HG03442 (cell line): ENCODE data around the gene ADAMTSL2.

Experiments used
- ATAC-seq: cut with Tn5 transposase; IDR thresholded peaks from one replicate; pipeline ENCODE4 v1.9.1; 2021; ENCODE audit warnings: mild to moderate bottlenecking, moderate library complexity; ENCODE audit not compliant: unreplicated experiment

Gene ADAMTSL2

DNA sequence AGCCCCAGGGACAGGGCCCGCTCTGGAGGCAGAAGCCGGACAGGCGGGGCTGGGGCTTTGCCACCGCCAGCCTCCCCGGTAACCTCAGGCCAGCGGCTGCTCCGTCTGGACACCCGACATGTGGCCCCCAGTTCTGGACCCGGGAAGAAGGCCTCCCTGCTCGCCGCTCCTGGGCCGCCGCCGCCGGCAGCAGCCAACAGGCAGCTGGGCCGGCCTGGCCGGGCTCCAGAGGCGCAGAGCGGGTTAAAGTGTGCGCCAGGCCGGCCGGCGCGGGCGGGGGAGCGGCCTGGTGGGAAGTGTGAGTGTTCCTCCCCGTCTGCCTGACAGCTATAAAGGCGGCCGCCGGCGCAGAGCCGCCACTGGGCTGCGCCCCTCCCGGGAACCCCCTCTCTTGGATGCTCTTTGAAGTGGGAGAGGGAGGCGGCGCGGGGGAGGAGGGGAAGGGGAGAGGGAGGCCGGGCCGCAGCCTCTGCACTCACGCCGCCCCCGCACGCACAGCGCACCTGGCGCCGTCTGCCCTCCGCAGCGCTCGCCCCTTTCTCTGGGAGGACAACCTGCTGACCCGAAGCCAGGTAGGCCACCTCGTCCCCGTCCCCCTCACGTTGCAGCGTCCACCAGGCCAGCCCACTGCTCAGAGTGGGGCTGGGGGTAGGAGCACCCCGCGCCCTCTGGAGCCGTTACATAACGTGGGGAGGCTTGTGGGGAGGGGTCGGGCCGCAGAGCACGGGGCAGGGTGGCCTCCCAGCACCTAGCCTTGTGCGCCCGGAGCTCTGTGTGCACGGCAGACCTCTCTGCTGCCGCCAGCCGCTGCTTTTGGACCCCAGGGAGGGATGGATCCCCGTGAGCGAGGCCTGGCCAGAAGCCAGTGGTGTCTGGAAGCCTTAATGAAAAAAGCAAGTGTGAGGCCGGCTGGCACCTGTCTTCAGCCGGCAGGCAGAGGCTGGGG, at the start of gene ADAMTSL2:
TSS of gene ADAMTSL2 (plus strand) at position 359 of the 946 bp plus-strand sequence. CDS start 2,009 bp downstream, outside the sequence.
- no peak for ATAC-seq

DNA sequence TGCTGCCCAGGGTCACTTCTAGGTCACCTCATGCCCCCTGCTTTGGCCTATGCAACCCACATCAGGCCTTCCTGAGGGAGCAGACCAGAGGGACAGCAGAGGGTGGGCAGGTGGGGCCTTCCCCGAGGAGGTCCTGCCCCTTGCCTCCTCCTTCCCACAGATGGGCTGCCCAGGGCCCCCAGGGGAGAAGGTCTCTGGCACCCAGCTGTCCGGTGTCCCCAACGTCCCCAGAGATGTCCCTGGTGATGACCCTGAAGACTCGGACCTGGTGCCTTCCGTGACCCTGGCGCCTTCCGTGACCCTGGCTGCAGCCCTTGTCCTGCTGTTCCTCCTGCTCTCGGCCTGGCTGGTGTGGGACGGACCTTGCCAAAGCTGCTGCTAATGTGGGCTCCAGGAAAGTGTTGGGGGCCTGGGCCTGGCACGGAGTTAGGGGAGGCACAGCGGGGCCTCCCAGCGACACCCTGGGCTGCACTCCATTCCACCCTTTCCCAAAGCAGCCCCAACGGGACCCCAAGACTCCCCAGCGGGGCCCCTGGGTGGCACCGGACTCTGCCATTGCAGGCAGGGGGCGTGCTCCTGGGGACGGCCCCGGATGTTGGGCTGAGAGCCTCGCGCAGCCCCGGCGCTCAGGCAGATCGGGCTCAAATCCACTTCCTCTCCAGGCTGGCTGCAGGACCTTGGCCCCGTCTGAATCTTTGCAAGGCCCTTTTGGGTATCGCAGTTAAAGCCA, 48.8 kb upstream of the ADAMTSL2 start:
- ATAC-seq = peak; percentile 8

DNA sequence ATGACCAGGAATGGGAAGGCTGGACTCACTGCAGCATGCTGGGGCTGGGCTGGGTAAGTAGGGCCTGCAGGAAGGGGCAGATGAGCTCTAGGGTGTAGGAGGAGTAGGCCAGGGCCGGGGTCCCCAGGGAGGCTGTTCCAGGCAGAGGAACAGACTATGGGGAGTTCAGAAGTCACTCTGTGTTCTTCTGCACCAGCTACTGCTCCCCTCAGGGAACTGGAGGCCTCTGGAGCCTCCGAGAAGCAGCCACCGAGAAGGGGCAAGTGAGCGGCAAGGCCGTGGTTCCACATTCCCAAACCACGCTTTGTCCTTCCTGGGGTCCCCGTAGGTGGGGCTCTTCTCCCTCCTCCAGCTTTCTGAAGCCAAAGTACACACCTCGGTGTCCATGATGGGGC, 47.2 kb upstream of the ADAMTSL2 start:
- no peak for ATAC-seq

DNA sequence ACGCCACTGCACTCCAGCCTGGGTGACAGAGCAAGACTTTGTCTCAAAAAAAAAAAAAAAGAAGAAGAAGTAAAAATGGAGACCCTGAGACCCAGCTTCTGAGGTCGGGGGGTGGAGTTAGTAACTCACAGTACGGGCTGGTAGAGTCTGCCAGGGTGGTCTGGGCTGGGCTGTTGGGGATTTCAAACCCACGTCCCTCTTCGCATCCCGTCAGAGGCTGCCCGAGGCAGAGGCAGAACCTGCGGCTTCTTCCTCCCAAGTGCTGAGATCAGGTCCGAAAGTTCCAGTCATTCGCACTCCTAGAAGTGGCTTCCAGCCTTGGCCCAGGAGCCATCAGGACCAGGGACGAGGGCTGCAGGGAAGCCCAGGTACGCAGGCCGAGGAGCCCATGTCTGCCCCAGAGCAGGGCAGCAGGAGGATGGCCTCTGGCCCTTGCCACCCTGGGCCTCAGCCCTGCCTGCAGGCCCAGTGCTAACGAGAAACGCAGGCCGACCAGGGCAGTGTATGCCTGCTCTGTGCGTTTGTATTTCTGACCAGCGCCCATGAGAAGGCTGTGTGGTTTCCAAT, 45.7 kb upstream of the ADAMTSL2 start:
- ATAC-seq = no peak

DNA sequence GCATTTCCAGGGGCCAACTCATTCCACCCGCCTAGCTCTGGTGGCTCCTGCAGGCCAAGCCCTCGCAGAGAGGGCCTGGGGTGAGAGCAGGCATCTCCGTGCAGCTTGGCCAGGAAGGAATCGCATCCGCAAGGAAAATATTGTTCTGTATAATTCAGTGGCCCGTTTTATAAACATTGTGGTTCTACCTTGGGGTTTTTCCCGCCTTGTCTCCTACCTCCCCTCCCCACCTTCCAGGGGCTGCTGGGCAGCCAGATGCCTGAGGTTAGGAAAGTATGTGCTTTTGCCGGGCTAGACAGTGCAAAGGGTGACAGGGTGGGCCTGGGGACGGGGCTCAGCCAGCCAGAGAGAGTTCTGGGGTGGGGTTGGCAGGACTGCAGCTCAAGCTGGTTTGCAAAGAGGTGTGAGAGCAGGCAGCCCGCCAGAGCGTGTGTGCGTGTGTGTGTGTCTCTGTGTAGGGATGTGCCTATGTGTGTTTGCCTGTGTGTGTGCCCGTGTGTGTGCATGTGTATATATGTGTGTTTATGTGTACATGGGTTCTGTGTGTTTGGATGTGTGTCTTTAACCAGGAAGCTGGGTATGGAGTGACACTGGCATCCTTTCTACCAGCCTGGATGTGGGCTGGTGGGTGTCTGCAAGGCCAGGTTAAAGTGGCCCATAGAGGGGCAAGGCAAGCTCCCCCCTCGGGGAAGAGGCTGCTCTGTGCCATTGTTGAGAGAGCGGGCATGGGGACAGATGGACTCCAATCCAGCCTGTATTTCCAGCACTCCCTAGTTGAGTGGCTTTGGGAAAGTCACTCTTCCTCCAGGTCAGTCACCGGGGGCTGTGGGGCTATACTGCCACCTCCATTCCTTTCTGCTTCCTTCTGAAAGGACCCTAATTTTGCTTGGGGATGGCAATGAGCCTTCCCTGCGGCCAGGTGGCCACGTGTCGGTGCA, 45.0 kb upstream of the ADAMTSL2 start:
- no peak for ATAC-seq

DNA sequence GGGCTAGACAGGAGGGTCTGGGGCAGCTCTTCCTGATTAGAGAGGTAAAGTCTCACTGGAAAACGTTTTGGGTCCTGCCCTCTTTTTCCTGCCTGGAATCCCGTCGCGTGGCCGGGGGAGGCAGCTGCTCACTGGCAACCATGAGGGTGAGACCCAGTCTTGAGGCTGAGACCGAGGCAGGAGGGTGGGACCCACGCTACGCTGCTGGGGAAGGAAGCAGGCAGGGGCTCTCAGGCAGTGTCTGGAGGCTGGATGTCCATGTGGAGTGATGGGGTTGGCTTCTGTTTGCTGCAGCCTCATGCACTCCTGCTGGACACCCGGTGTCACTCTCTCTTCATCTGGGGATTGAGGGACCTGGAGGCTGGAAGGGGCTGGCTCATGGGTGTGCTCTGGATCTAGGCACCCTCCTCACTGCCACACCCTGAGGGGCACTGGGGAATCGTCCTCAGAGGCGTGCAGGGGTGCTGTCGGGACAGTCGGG, 44.3 kb upstream of the ADAMTSL2 start:
- no peak for ATAC-seq

DNA sequence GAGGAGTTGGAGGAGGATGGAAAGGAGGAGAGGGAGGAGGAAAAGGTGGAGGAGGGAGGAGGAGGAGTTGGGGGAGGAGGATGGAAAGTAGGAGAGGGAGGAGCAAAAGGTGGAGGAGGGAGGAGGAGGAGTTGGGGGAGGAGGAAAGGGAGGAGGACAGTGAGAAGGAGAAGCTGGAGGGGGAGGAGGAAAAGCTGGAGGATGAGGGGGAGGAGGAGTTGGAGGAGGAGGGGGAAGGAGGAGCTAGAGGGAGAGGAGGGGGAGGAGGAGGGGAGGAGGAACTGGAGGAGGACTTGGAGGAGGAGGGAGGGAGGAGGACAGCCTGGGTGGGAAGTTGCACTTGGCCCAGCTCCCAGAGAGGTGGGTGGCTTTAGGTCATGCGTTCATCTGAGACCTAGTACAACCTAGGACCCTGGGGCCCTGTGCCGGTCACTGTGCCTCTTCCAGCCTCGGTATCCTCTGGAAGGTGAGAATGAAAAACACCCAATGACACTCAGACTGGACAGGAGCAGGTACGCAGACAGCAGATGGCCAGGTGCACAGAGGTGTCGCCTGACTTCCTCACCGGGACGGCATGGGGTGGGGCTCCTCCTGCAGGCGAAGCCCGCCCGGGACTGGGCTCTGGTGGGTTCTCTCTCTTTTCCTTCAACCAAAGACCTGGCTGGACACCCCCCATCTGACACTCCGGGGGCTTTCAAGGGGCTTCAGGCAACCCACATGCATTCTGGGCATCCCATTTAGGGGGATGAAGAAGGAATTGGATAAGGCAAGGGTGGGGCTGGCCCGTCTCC, 43.4 kb upstream of the ADAMTSL2 start:
- ATAC-seq = no peak

DNA sequence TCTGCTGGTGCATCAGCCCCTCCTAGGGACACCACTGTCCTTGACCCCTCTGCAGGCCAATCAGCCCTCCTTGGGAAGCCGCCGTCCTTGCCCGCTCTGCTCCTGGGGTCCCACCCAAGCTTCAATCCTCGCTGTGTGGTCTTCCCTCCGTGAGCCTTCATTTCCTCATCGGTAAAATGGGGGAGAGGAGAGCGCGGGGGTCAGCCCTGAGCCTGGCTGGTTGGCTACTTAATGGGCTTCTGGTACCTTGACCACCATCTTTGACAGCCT, 42.9 kb upstream of the ADAMTSL2 start:
- no peak for ATAC-seq

DNA sequence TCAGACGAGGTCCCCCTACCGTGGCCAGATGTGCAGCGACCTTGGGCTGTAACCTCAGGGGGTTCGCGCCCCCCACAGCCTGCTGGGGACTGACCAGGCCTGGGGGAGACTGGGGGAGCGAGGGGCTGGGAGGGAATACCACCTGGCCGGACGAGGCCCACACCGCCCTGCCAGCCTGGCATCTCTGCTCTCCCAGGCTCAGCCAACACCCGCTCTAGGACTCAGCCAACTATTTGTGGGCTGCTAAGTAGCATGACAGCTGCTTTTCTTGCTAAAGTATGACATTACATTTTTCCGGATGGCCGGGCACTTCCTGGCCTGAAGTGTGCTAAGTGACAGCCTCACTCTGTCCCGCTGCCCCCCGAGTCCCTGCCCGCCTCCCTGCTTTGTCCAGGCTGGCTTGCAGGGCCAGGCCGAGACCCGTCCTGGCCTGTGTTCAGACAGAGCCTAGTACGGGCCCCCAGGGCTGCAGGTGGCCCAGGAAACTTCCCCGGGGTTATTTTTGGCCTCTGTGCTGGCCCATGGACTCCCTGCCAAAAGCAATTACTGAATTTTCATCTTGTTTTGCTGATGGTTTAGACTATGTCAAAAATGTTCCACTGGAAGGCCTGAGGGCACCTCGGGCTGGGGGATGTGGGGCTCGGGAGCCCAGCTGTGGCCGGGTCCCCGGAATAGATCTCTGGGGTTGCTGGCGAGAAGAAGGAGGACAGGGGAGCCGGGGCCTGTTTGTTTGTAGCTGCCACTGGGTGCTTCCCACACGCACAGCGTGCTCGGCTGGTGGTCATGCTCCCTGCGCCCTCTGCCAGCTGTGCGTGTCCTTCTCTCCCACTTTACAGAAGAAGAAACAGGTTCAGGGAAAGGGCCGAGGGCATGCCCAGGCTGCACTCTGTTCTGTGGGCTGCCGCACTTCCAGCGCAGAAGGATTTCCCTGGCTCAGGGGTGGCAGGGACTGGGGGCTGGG, 42.2 kb upstream of the ADAMTSL2 start:
- no peak for ATAC-seq

DNA sequence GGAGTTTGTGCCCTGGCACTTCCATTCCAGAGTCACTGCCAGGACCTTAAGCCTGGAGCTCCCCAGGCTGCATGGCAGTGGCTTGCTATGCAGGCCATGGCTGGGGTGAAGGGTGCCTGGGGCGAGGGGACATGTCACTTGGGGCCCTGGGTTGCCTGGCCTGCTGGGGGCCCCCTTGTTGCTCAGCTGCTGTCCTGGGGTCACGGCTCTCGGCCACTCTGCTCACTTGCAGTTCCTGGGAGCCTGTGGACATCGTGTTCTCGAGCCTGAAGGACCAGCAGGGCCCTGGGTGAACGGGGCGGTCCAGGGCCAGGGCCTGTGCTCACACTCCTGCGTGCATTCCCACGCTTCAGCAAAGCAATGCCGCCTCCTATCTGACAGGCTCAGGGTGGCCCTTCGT, 41.1 kb upstream of the ADAMTSL2 start:
- no peak for ATAC-seq

DNA sequence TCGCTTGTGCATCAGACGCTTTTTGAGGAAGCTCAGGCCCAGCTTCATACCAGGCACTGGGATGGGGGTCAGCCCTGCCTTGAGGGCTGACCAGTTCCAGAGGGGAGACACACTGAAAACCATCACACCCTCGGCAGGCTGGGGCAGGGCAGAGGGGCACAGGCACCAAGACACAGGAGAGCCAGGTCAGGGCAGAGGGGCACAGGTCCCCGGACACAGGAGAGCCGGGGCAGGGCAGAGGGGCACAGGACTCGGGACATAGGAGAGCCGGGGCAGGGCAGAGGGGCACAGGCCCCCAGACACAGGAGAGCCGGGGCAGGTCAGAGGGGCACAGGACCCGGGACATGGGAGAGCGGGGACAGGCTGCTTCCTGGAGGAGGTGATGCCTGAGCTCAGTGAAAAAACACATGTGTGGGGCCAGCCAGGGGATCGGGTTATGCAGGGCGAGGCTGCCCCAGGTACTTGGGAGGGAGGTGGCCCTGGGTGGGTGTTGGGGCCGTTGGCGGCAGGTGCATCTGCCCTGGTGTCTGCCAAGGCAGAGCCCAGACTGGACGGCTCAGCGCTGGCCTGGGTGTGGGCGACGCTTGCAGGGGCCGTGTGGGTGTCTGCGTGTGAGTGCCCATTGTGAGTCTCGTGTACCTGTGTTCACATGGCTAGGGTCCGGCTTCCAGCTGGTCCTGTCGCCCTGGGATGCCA, 40.5 kb upstream of the ADAMTSL2 start:
- no peak for ATAC-seq

DNA sequence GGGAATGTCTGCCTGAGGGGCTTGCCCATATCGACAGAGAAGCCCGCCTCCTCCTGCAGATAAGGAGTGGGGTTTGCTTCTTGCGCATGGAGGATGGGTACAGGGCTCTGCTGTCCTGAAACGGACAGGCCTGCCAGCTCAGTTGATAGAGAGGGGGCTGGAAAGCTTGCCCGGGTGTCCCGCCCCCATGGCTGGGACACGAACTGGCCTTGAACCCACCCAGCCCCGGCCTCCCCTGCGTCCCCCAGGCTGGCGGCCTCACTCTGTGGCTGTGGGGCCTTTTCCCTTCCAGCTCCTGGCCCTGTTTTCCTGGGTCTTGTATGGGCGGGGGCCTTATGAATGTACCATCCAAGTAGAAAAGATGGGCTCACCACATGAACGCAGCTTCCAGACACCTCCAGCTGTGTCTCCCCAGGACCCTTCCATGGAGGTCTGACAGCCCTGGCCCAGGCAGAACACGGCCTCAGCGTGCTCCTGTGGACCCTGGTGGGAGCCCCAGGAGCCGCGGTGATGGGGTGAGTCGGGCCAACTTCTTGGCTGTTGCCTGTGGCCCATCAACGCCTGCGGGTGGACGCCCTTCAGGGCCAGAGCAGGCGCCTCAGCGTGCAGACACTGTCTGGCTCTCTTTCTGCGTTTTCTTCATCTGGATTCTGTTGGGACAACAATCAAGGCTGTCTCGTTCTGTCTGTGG, 39.7 kb upstream of the ADAMTSL2 start:
- no peak for ATAC-seq

DNA sequence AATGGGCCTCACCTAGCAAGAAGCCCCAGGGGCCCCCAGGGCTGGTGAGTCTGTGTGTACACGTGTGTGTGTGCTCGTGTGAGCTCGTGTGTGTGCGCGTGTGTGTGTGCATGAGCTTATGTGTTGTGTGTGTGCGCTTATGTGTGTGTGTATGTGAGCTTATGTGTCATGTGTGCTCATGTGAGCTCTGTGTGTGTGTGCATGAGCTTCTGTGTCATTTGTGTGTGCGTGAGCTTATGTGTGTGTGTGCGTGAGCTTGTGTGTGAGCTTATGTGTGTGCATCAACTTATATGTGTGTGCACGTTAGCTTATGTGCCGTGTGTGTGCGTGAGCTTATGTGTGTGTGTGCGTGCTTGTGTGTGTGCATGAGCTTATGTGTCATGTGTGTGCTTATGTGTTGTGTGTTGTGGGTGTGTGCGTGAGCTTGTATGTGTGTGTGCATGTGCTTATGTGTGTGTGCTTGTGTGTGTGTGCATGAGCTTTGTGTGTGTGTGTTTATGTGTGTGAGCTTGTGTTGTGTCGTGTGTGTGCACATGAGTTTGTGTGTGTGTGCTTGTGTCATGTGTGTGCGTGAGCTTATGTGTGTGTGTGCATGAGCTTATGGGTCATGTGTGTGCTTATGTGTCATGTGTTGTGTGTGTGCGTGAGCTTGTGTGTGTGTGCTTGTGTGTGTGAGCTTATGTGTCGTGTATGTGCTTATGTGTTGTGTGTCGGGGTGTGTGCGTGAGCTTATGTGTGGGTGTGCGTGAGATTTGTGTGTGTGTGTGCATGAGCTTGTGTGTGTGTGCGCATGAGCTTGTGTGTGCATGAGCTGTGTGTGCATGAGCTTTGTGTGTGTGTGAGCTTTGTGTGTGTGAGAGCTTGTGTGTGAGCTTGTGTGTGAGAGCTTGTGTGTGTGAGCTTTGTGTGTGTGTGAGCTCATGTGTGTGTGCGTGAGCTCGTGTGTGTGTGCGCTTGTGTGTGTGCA, 38.9 kb upstream of the ADAMTSL2 start:
- ATAC-seq = no peak

DNA sequence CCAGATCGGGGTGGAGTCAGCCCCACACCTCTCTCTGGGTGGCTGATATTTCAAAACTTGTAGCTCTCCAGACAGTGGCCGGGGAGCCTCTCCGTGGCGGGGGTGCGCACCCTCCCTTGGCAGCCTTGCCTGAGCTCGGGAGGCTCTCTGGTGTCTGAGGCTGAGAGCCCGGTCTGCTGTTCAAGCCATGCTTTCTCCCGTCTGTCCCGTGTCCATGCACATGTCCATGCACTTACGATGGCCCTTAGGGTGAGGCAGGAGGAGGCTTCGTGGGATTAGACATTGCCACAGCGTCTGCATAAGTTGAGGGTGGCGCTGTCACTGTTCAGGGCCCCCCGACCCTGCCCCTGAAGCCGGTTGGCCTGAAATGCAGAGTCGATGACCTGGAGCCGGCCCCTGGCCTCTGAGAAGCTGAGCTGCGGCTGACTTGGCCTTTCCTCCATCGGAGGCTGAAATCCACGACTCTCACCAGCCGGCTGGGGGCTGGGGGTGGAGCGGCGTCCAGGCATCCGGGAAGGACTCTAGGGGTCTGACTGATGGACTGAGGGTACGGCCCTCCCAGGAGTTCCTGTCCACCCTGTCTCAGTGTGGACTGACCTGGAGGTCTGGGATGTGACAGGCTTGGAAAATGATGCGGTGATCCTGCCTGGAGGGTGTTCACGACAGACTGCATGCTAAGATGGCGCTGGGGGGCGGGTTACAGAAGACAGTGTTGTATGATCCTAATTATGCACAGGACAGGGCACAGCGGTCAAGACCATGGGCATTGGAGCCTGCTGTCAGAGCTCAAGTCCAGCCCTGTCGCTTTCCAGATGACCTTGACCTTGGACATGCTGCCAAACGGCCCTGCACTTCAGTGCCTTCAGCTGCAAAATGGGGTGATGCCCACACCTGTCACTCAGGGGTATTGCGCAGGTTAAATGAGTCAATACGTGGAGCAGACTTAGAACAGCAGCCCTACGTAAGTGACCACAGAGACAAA, 37.4 kb upstream of the ADAMTSL2 start:
- ATAC-seq = no peak
